DND-41 (cell line): ENCODE measurements around the gene SHISA6.

ENCODE experiments used
- ATAC-seq: fragments of 200-7000 bp; cut with Tn5 transposase; 3 replicates; pipeline ENCODE4 v1.9.1; 2021; ENCODE audit warnings: low read depth; ENCODE audit not compliant: insufficient read depth
- DNase-seq: peaks from one replicate; pipeline ENCODE4 v3.0.0-alpha.2; 2020
- H2AFZ ChIP-seq: 2 replicates; pipeline ENCODE4 v1.6.0; 2012; ENCODE audit warnings: low read depth, low read length
- H3K27ac ChIP-seq: 2 replicates; pipeline ENCODE4 v1.5.1; 2012; ENCODE audit warnings: low read length, inconsistent platforms
- H3K27me3 ChIP-seq: fragments of 200-600 bp; sonication (generic); 2 replicates; pipeline ENCODE4 v1.6.0; 2012; ENCODE audit warnings: low read length, mild to moderate bottlenecking, inconsistent platforms; ENCODE audit not compliant: insufficient read depth, poor library complexity
- H3K36me3 ChIP-seq: 2 replicates; pipeline ENCODE4 v1.5.1; 2012; ENCODE audit warnings: low read length, inconsistent platforms; ENCODE audit not compliant: insufficient read depth
- H3K4me1 ChIP-seq: 2 replicates; pipeline ENCODE4 v1.5.1; 2012; ENCODE audit warnings: mild to moderate bottlenecking, low read length; ENCODE audit not compliant: insufficient read depth
- H3K4me2 ChIP-seq: 2 replicates; pipeline ENCODE4 v1.6.0; 2012; ENCODE audit warnings: mild to moderate bottlenecking, moderate library complexity, low read length, inconsistent platforms; ENCODE audit not compliant: insufficient read depth
- H3K4me3 ChIP-seq, 2 experiments: fragments of 200-600 bp in 1 of 2; shearing (Covaris generic) in 1 of 2; 2 replicates each; pipeline ENCODE4 v1.5.1; 2012 to 2016; ENCODE audit warnings: inconsistent platforms in 2 of 2, low read length in 2 of 2, mild to moderate bottlenecking in 2 of 2, low read depth in 1 of 2, moderate library complexity in 1 of 2
- H3K79me2 ChIP-seq: 2 replicates; pipeline ENCODE4 v1.6.0; 2012; ENCODE audit warnings: low read length, inconsistent platforms; ENCODE audit not compliant: insufficient read depth
- H3K9ac ChIP-seq: 2 replicates; pipeline ENCODE4 v1.6.0; 2012; ENCODE audit warnings: low read depth, mild to moderate bottlenecking, inconsistent platforms, low read length, moderate library complexity
- H3K9me3 ChIP-seq: 2 replicates; pipeline ENCODE4 v1.5.1; 2012; ENCODE audit warnings: low read length, moderate library complexity, mild to moderate bottlenecking, inconsistent platforms; ENCODE audit not compliant: insufficient read depth, severe bottlenecking
- H4K20me1 ChIP-seq: 2 replicates; pipeline ENCODE4 v1.6.0; 2012; ENCODE audit warnings: low read length; ENCODE audit not compliant: insufficient read depth
- CTCF ChIP-seq: IDR thresholded peaks from 2 replicates; pipeline ENCODE4 v1.5.1; 2012; ENCODE audit warnings: borderline replicate concordance, low read length, moderate library complexity, mild to moderate bottlenecking; ENCODE audit not compliant: poor library complexity, severe bottlenecking; ENCODE audit errors: extremely low read depth
- EZH2 ChIP-seq: IDR thresholded peaks from 3 replicates; pipeline ENCODE4 v1.6.1; 2012; ENCODE audit warnings: borderline replicate concordance, low read depth, mild to moderate bottlenecking, moderate library complexity, low read length, inconsistent platforms; ENCODE audit not compliant: severe bottlenecking

The SHISA6 gene

GRCh38 chr17:11326492-11326891 lies 85.5 kb downstream of the SHISA6 start:
- H3K4me1 ChIP-seq, result no peaks in the 10 kb centered on the region
- H3K4me3 ChIP-seq, result no peak overlapping the region
- H2AFZ ChIP-seq, result no peak overlapping the region
- H3K4me2 ChIP-seq, result no peak overlapping the region
- no peak overlapping the region for H3K9ac ChIP-seq
- no peaks in the 10 kb centered on the region for H3K36me3 ChIP-seq
- H3K27me3 ChIP-seq, result no peaks in the 10 kb centered on the region
- no peaks in the 10 kb centered on the region for H3K9me3 ChIP-seq
- no peaks in the 10 kb centered on the region for H4K20me1 ChIP-seq
- TF ChIP-seq CTCF (no peak), EZH2 (no peak)
- H3K27ac ChIP-seq, result no peak overlapping the region
- DNase-seq, result no peak
- ATAC-seq, result no peak
- H3K79me2 ChIP-seq, result no peaks in the 10 kb centered on the region

GRCh38 chr17:11328770-11329169 lies 87.8 kb downstream of the SHISA6 start:
- DNase-seq, result no peak
- TF ChIP-seq CTCF (no peak), EZH2 (no peak)
- Histone ChIP-seq H3K9me3 (no peaks in the 10 kb centered on the region), H3K36me3 (no peaks in the 10 kb centered on the region), H3K27ac (no peak overlapping the region), H3K4me2 (no peak overlapping the region), H3K4me3 (no peak overlapping the region), H2AFZ (no peak overlapping the region), H3K4me1 (no peaks in the 10 kb centered on the region), H3K27me3 (no peaks in the 10 kb centered on the region), H4K20me1 (no peaks in the 10 kb centered on the region), H3K9ac (no peak overlapping the region), H3K79me2 (no peaks in the 10 kb centered on the region)
- no peak for ATAC-seq

GRCh38 chr17:11330006-11330405 lies 89.0 kb downstream of the SHISA6 start:
- no peak overlapping the region for H3K4me2 ChIP-seq
- H3K27me3 ChIP-seq, result no peaks in the 10 kb centered on the region
- no peak overlapping the region for H3K27ac ChIP-seq
- no peaks in the 10 kb centered on the region for H3K9me3 ChIP-seq
- no peak overlapping the region for H3K9ac ChIP-seq
- TF ChIP-seq CTCF (no peak), EZH2 (no peak)
- no peaks in the 10 kb centered on the region for H3K36me3 ChIP-seq
- no peaks in the 10 kb centered on the region for H3K4me1 ChIP-seq
- no peak overlapping the region for H3K4me3 ChIP-seq
- H4K20me1 ChIP-seq, result no peaks in the 10 kb centered on the region
- no peak overlapping the region for H2AFZ ChIP-seq
- ATAC-seq (no peak), DNase-seq (no peak)
- H3K79me2 ChIP-seq, result no peaks in the 10 kb centered on the region

GRCh38 chr17:11330826-11331225 lies 89.8 kb downstream of the SHISA6 start:
- H3K4me3 ChIP-seq, result no peak overlapping the region
- no peak for TF ChIP-seq EZH2
- no peak for TF ChIP-seq CTCF
- no peak for DNase-seq

More at GRCh38 chr17:11330826-11331225, 89.8 kb downstream of the SHISA6 start:
- H3K27me3 ChIP-seq, result no peaks in the 10 kb centered on the region
- no peaks in the 10 kb centered on the region for H4K20me1 ChIP-seq
- no peaks in the 10 kb centered on the region for H3K79me2 ChIP-seq
- no peaks in the 10 kb centered on the region for H3K9me3 ChIP-seq
- no peak overlapping the region for H3K4me2 ChIP-seq
- no peak overlapping the region for H3K9ac ChIP-seq
- no peak for ATAC-seq
- H3K4me1 ChIP-seq, result no peaks in the 10 kb centered on the region
- no peak overlapping the region for H3K27ac ChIP-seq
- H2AFZ ChIP-seq, result no peak overlapping the region
- no peaks in the 10 kb centered on the region for H3K36me3 ChIP-seq
